22Rv1 (cell line): ENCODE measurements around the gene TMEM126A.

Experiments
- ZFX ChIP-seq: fragments of 450-650 bp; IDR thresholded peaks from 2 replicates; pipeline ENCODE4 v1.6.1; 2017; ENCODE audit warnings: antibody characterized with exemption, borderline replicate concordance
- TF ChIP-seq, protein P1 (sequence below): fragments of 450-650 bp; IDR thresholded peaks from 2 replicates; pipeline ENCODE4 v1.5.1; 2017; ENCODE audit warnings: mild to moderate bottlenecking

DNA sequence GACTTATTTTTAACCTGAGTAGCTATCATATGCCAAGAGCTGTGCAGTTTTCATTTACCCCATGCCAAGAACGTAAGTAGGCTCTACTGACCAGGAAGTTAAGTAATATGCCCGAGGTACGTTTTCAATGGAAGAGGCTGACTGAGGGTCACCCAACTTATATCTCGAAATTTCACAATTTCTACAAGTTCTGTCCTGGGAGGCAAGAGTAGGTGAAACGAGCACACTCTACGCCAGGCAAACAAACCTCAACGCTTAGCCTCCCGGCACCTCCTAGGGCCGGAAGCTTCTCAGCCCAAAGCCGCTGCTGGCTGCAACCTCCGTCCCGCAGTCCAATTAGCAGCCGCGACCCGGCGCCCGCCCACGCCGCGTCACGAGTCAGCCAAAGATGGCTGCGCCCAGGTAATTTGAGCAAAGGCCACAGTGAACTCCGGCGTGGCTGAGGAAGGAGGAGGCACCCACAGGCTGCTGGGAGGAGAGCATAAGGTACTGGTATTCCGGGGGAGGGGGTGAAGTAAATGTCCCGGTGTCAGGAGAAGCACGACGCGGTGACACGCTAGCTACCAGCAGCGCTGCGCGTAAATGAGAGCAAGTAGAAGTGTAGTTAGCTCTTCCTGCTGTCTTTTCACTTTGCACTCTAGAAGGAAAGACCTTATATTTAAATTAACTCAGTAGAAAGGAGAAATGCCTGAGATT is at the start of gene TMEM126A:
- TF ChIP-seq, protein P1, sequence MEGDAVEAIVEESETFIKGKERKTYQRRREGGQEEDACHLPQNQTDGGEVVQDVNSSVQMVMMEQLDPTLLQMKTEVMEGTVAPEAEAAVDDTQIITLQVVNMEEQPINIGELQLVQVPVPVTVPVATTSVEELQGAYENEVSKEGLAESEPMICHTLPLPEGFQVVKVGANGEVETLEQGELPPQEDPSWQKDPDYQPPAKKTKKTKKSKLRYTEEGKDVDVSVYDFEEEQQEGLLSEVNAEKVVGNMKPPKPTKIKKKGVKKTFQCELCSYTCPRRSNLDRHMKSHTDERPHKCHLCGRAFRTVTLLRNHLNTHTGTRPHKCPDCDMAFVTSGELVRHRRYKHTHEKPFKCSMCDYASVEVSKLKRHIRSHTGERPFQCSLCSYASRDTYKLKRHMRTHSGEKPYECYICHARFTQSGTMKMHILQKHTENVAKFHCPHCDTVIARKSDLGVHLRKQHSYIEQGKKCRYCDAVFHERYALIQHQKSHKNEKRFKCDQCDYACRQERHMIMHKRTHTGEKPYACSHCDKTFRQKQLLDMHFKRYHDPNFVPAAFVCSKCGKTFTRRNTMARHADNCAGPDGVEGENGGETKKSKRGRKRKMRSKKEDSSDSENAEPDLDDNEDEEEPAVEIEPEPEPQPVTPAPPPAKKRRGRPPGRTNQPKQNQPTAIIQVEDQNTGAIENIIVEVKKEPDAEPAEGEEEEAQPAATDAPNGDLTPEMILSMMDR = no peak
- TF ChIP-seq ZFX = no peak
